C4-2B (cell line): ENCODE data around the gene FAM83F.
A peak's percentile ranks its signal among the peaks of the same experiment; 100 is the strongest.

Experiments
- H3K27ac ChIP-seq: fragments of 450-650 bp; 2 replicates; pipeline ENCODE4 v1.5.1; 2017
- ZFX ChIP-seq: fragments of 450-650 bp; IDR thresholded peaks from 2 replicates; pipeline ENCODE4 v1.6.1; 2017
- TF ChIP-seq, protein P1 (sequence below): fragments of 450-650 bp; conservative IDR thresholded peaks from 2 replicates; pipeline ENCODE4 v1.5.1; 2017; ENCODE audit warnings: mild to moderate bottlenecking

FAM83F gene

DNA sequence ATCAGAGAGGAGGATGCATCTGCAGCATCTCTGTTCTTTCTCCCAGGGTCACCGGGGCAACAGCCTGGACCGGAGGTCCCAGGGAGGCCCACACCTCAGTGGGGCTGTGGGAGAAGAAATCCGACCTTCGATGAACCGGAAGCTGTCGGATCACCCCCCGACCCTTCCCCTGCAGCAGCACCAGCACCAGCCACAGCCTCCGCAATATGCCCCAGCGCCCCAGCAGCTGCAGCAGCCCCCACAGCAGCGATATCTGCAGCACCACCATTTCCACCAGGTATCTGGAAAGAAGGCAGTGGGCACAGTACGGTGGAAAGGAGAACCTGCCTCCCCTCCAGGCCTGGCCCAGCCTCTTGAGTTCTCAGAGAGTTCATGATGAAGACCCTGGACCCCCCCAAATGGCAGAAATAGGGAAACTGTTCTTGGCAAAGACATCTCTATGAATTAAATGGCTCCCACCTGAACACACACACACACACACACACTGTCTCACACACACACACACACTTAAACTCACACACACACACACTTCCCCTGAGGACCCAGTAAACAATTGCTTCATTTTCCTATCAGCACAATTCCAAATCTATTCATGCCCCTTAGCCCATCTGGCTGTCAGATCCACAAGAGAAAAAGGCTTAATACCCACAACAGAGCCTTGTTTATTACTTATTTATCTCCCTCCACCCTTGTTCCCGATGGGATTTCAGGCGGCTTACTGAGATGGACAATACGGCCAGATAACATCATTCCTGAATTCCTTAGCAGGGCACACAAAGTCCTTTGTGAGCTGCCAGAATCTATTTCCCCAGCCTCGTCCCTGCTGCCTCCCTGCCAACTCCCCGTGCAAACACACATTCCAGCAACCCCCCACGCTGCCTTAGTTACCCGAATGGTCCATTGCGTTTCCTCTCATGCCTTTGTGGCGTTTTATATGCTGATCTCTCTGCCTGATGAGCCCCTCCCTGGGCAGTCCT, 26.5 kb upstream of the FAM83F start:
- TF ChIP-seq ZFX = no peak
- TF ChIP-seq, protein P1, sequence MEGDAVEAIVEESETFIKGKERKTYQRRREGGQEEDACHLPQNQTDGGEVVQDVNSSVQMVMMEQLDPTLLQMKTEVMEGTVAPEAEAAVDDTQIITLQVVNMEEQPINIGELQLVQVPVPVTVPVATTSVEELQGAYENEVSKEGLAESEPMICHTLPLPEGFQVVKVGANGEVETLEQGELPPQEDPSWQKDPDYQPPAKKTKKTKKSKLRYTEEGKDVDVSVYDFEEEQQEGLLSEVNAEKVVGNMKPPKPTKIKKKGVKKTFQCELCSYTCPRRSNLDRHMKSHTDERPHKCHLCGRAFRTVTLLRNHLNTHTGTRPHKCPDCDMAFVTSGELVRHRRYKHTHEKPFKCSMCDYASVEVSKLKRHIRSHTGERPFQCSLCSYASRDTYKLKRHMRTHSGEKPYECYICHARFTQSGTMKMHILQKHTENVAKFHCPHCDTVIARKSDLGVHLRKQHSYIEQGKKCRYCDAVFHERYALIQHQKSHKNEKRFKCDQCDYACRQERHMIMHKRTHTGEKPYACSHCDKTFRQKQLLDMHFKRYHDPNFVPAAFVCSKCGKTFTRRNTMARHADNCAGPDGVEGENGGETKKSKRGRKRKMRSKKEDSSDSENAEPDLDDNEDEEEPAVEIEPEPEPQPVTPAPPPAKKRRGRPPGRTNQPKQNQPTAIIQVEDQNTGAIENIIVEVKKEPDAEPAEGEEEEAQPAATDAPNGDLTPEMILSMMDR = no peak
- H3K27ac ChIP-seq = peak overlapping the region; percentile 46

DNA sequence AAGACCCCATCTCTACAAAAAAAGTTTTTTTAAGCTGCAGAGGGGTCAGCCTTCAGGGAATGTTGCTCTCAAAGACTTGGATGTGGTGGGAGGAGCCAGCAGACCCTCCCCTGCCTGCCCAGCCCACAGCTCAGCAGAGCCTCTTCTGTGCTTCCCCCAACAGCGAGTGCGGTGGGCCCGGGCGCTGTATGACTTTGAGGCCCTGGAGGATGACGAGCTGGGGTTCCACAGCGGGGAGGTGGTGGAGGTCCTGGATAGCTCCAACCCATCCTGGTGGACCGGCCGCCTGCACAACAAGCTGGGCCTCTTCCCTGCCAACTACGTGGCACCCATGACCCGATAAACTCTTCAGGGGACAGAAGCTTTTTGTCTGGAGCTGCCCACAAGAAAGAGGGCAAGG, 24.0 kb upstream of the FAM83F start:
- no peak for TF ChIP-seq ZFX
- TF ChIP-seq, protein P1 = no peak
- no peak overlapping the region for H3K27ac ChIP-seq

DNA sequence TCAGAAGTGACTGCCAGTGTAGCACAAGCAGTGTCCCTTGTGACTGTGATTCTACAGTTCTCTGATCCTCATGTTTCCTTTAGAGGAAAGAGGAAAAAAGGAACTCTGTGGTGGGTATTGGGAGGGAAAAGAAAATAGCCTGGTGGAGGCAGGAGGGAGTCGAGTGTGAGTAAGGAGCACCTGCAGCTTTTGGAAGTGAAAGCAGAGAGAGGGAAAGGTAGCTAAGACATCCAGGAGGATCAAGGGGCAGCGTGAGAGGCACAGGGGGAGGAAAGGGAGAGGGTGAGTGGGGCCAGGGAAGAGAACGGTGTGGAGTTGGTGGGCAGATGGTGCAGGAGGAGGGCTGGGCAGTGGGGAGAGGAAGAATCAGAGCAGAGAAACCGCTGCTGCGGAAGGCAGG, 22.1 kb upstream of the FAM83F start:
- no peak for TF ChIP-seq ZFX
- TF ChIP-seq, protein P1 = no peak
- H3K27ac ChIP-seq = no peak overlapping the region

DNA sequence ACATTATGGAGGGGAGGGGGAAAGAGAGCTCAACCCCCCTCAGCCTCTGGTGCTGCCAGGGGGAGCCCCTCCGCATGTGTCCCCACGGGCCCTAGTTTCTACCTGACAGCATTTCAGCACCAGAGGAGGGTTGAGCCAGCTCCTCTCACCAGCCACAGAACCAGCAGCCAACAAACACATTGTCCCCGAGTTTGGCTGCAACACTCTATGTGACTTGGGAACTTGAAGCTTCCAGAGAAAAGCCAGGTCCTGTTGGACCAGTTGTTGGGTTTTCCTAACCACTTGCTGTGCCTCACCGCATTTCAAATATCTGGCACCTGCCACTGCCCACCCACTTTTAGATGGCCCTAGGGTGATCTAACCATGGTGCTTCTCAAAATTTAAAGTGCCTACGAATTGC, 21.1 kb upstream of the FAM83F start:
- H3K27ac ChIP-seq = no peak overlapping the region
- TF ChIP-seq ZFX = no peak
- TF ChIP-seq, protein P1 = no peak

DNA sequence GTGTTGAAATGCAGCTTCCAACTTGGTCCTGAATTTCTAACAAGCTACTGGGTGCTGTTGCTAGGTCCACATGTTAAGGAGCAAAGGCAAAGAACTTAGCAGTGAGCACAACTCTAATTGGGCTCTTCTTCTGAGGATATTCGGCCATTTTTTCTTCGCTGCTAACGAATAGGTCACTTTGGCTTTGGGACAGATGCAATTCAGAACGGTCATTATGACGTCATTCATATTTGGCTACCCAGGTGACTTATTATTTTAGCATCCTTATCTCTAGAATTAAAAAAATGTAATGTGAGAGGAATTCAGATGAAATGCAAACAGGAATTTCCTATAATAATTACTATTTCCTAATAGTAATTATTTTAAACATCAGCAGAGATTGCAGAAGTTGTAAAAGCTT, 20.7 kb upstream of the FAM83F start:
- H3K27ac ChIP-seq = no peak overlapping the region
- no peak for TF ChIP-seq ZFX
- TF ChIP-seq, protein P1 = no peak

DNA sequence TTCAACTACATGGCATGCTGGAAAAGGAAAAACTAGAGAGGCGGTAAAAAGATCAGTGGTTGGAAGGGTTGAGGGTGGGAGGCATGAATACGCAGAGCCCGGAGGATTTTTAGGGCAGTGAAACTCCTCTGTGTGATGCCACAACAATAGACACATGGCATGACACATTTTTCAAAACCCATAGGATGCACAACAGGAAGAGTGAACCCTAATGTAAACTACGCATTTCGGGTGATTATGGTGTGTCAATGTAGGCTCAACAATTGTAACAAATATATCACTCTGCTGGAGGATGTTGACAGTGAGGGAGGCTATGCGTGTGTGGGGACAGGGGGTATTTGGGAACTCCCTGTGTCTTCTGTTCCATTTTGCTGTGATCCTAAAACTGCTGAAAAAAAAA, 15.7 kb upstream of the FAM83F start:
- TF ChIP-seq, protein P1 = no peak
- no peak for TF ChIP-seq ZFX
- H3K27ac ChIP-seq = no peak overlapping the region

DNA sequence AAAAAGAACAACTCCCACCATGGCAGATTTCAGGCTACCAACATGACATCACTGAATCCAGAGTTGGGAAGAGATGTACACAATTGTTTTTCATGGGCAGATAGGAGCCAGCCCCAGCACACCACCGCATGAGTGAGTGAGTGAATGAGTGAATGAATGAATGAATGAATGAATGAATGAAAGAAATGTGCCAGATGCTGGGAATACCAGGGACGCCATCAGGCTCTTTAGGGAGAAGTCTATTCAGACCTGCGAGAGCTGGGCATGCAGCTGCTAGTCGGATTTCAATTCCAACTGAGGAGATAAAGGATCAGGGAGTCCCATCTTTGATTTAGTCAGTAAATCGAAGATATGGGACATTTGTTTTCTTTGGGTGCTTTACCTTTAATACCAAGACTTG, 15.3 kb upstream of the FAM83F start:
- no peak overlapping the region for H3K27ac ChIP-seq
- TF ChIP-seq, protein P1 = no peak
- TF ChIP-seq ZFX = no peak
